ENCODE data around the gene MRPL40. TPM values are rescaled to one million over a fixed set of nuclear protein-coding genes. Genes with fewer than 3 reads are reported as not detected.

The MRPL40 gene
- total and polyA plus RNA-seq, 2 of the 13 experiments (the other 11 are each of a cell fraction or from before 2014, with no cell fraction given) = 42.7 to 79.7 TPM

DNA sequence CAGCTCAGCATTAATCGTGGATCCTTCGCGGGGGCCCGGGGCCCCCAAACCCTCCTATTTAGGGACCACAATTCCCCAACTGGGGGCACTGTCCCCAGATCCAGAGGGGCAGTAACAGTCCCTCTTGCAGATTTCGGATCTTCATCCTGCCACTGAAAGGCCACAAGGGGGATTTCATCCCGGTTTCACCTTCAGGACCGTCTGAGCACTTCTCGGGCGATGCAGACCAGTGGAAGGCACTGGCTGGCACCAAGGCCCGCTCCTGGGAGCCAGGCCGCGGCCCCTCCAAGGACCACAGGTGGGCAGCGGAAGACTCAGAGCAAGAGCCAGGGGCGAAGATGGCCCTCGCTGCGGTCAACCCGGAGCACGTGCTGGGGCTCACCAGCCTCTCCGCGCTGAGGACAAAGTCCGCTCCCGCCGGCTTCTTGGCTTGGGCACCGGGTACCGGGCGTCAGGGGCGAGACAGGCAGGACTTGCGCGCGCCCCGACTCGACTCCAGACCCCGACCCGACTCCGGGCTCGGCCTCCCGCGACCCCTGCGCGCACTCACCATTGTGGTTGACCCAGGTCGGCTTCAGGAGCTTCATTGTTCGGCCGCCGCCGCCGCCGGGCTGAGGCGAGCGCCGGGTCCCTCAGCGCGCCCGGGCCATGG is 1.3 kb upstream of the MRPL40 start (continued):
- TF ChIP-seq, protein P1, sequence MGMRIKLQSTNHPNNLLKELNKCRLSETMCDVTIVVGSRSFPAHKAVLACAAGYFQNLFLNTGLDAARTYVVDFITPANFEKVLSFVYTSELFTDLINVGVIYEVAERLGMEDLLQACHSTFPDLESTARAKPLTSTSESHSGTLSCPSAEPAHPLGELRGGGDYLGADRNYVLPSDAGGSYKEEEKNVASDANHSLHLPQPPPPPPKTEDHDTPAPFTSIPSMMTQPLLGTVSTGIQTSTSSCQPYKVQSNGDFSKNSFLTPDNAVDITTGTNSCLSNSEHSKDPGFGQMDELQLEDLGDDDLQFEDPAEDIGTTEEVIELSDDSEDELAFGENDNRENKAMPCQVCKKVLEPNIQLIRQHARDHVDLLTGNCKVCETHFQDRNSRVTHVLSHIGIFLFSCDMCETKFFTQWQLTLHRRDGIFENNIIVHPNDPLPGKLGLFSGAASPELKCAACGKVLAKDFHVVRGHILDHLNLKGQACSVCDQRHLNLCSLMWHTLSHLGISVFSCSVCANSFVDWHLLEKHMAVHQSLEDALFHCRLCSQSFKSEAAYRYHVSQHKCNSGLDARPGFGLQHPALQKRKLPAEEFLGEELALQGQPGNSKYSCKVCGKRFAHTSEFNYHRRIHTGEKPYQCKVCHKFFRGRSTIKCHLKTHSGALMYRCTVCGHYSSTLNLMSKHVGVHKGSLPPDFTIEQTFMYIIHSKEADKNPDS (CRISPR knock-in tag; IDR thresholded peaks at IDR 0.05) = no peak
- TF ChIP-seq ZNF256 (CRISPR knock-in tag; conservative IDR thresholded peaks at IDR 0.05) (0 out of 2 replicates have a peak, but pooled peaks have one; percentile 46), EP300 (IDR thresholded peaks at IDR 0.05; ENCODE audit: low read depth in 2 of 2, low read length in 2 of 2) (no peak), EP300 (CRISPR knock-in tag; IDR thresholded peaks at IDR 0.05; ENCODE audit: borderline replicate concordance) (no peak), SIN3B (IDR thresholded peaks at IDR 0.05; ENCODE audit: low read length) (no peak), ZNF282 (IDR thresholded peaks at IDR 0.05; ENCODE audit: partially characterized antibody) (no peak), IRF2 (CRISPR knock-in tag; IDR thresholded peaks at IDR 0.05) (no peak), NR2F1 (CRISPR knock-in tag; IDR thresholded peaks at IDR 0.05) (no peak), YEATS2 (CRISPR knock-in tag; IDR thresholded peaks at IDR 0.05; ENCODE audit: borderline replicate concordance) (peak; percentile 34; the same call in 1 of the 2 replicates), RARA (CRISPR knock-in tag; IDR thresholded peaks at IDR 0.05) (peak; percentile 45; the same call in 1 of the 2 replicates), ZNF354B (CRISPR knock-in tag; IDR thresholded peaks at IDR 0.05) (peak; percentile 55; the same call in 1 of the 2 replicates), ZKSCAN1 (IDR thresholded peaks at IDR 0.05; ENCODE audit: low read length) (no peak), SPEN (CRISPR knock-in tag; IDR thresholded peaks at IDR 0.05; ENCODE audit: low read depth) (no peak), MED13 (CRISPR knock-in tag; IDR thresholded peaks at IDR 0.05) (no peak), ZNF335 (CRISPR knock-in tag; IDR thresholded peaks at IDR 0.05) (no peak), IKZF1 (IDR thresholded peaks at IDR 0.05) (no peak), SSRP1 (CRISPR knock-in tag; IDR thresholded peaks at IDR 0.05) (no peak)
- TF ChIP-seq, protein P2, sequence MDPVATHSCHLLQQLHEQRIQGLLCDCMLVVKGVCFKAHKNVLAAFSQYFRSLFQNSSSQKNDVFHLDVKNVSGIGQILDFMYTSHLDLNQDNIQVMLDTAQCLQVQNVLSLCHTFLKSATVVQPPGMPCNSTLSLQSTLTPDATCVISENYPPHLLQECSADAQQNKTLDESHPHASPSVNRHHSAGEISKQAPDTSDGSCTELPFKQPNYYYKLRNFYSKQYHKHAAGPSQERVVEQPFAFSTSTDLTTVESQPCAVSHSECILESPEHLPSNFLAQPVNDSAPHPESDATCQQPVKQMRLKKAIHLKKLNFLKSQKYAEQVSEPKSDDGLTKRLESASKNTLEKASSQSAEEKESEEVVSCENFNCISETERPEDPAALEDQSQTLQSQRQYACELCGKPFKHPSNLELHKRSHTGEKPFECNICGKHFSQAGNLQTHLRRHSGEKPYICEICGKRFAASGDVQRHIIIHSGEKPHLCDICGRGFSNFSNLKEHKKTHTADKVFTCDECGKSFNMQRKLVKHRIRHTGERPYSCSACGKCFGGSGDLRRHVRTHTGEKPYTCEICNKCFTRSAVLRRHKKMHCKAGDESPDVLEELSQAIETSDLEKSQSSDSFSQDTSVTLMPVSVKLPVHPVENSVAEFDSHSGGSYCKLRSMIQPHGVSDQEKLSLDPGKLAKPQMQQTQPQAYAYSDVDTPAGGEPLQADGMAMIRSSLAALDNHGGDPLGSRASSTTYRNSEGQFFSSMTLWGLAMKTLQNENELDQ (CRISPR knock-in tag; IDR thresholded peaks at IDR 0.05; ENCODE audit: borderline replicate concordance) = no peak
- TF ChIP-seq, protein P3, sequence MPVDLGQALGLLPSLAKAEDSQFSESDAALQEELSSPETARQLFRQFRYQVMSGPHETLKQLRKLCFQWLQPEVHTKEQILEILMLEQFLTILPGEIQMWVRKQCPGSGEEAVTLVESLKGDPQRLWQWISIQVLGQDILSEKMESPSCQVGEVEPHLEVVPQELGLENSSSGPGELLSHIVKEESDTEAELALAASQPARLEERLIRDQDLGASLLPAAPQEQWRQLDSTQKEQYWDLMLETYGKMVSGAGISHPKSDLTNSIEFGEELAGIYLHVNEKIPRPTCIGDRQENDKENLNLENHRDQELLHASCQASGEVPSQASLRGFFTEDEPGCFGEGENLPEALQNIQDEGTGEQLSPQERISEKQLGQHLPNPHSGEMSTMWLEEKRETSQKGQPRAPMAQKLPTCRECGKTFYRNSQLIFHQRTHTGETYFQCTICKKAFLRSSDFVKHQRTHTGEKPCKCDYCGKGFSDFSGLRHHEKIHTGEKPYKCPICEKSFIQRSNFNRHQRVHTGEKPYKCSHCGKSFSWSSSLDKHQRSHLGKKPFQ (CRISPR knock-in tag; IDR thresholded peaks at IDR 0.05; ENCODE audit: insufficient replicate concordance) = peak; percentile 76
- TF ChIP-seq, protein P4, sequence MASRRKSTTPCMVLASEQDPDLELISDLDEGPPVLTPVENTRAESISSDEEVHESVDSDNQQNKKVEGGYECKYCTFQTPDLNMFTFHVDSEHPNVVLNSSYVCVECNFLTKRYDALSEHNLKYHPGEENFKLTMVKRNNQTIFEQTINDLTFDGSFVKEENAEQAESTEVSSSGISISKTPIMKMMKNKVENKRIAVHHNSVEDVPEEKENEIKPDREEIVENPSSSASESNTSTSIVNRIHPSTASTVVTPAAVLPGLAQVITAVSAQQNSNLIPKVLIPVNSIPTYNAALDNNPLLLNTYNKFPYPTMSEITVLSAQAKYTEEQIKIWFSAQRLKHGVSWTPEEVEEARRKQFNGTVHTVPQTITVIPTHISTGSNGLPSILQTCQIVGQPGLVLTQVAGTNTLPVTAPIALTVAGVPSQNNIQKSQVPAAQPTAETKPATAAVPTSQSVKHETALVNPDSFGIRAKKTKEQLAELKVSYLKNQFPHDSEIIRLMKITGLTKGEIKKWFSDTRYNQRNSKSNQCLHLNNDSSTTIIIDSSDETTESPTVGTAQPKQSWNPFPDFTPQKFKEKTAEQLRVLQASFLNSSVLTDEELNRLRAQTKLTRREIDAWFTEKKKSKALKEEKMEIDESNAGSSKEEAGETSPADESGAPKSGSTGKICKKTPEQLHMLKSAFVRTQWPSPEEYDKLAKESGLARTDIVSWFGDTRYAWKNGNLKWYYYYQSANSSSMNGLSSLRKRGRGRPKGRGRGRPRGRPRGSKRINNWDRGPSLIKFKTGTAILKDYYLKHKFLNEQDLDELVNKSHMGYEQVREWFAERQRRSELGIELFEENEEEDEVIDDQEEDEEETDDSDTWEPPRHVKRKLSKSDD (CRISPR knock-in tag; IDR thresholded peaks at IDR 0.05; ENCODE audit: low read depth) = no peak
